NB4 (cell line): Measurements from ENCODE around the gene OXT.

Experiments used
- CTCF ChIP-seq: IDR thresholded peaks from one replicate; pipeline ENCODE4 v1.5.1; 2012; ENCODE audit warnings: low read depth, low read length
- MAX ChIP-seq: IDR thresholded peaks from 2 replicates; pipeline ENCODE4 v1.6.1; 2011; ENCODE audit warnings: low read depth, low read length
- MYC ChIP-seq: IDR thresholded peaks from 2 replicates; pipeline ENCODE4 v1.6.1; 2011; ENCODE audit warnings: low read depth, low read length
- POLR2A ChIP-seq: IDR thresholded peaks from 2 replicates; pipeline ENCODE4 v1.6.1; 2011; ENCODE audit warnings: mild to moderate bottlenecking; ENCODE audit not compliant: insufficient read length; ENCODE audit errors: extremely low read depth

GRCh38 chr20:3103369-3104032 is 32.1 kb downstream of the OXT start:
- TF ChIP-seq CTCF = no peak
- TF ChIP-seq MYC = no peak
- TF ChIP-seq POLR2A = no peak
- TF ChIP-seq MAX = no peak
